GM13976 (cell line): ENCODE results near the gene SH3RF3.

ENCODE experiments used
- DNase-seq: peaks from one replicate; pipeline ENCODE4 v3.0.0; 2012; ENCODE audit warnings: low spot score
- CTCF ChIP-seq: IDR thresholded peaks from 2 replicates; pipeline ENCODE4 v1.5.1; 2012; ENCODE audit warnings: borderline replicate concordance, mild to moderate bottlenecking; ENCODE audit not compliant: insufficient read depth; ENCODE audit errors: extremely low read depth, missing control alignments, control extremely low read depth
- in situ Hi-C: fragments of 300-500 bp; cut with MboI; formaldehyde crosslinking; loops from one replicate; pipeline ENCODE4 v1.12.0; 2022; ENCODE audit warnings: low sequenced_read_pairs, mixed read lengths, inconsistent platforms; ENCODE audit not compliant: unreplicated experiment

SH3RF3 gene

GRCh38 chr2:109145286-109145685 is 16.3 kb downstream of the SH3RF3 start:
- no peak for DNase-seq
- TF ChIP-seq CTCF: no peak
- in situ Hi-C loops: no loop called here

- TF ChIP-seq CTCF: no peak
- in situ Hi-C loops: no loop called here
- no peak for DNase-seq
These were observed 18.4 kb downstream of the SH3RF3 start for GRCh38 chr2:109147405-109147804.

GRCh38 chr2:109148117-109148746 is 19.2 kb downstream of the SH3RF3 start:
- TF ChIP-seq CTCF: no peak
- no peak for DNase-seq
- in situ Hi-C loops: no loop called here

GRCh38 chr2:109148991-109149645 is 20.1 kb downstream of the SH3RF3 start:
- in situ Hi-C loops: no loop called here
- no peak for TF ChIP-seq CTCF
- DNase-seq: no peak

GRCh38 chr2:109150559-109150958 is 21.6 kb downstream of the SH3RF3 start:
- DNase-seq: no peak
- in situ Hi-C loops: no loop called here
- TF ChIP-seq CTCF: no peak

GRCh38 chr2:109151519-109151918 is 22.5 kb downstream of the SH3RF3 start:
- TF ChIP-seq CTCF: no peak
- no peak for DNase-seq
- in situ Hi-C loops: no loop called here
